22Rv1 (cell line): Measurements from ENCODE around the gene ALPG.

ENCODE experiments used
- CTCF ChIP-seq: fragments of 450-650 bp; IDR thresholded peaks from 2 replicates; pipeline ENCODE4 v1.5.1; 2017; ENCODE audit warnings: mild to moderate bottlenecking
- ZFX ChIP-seq: fragments of 450-650 bp; IDR thresholded peaks from 2 replicates; pipeline ENCODE4 v1.6.1; 2017; ENCODE audit warnings: antibody characterized with exemption, borderline replicate concordance

- no peak for TF ChIP-seq CTCF
- no peak for TF ChIP-seq ZFX
Observed at GRCh38 chr2:232384466-232384865, 22.2 kb upstream of the ALPG start.
